Activated CD8-positive, alpha-beta memory T cell treated with anti-CD3 and anti-CD28 coated beads, Interleukin-2, amount 50 U/mL, for 4 hours (primary cell): ENCODE data around the gene RTEL1.

Experiments
- DNase-seq: peaks from one replicate; pipeline ENCODE4 v3.0.0-alpha.2; 2020

The RTEL1 gene

DNA sequence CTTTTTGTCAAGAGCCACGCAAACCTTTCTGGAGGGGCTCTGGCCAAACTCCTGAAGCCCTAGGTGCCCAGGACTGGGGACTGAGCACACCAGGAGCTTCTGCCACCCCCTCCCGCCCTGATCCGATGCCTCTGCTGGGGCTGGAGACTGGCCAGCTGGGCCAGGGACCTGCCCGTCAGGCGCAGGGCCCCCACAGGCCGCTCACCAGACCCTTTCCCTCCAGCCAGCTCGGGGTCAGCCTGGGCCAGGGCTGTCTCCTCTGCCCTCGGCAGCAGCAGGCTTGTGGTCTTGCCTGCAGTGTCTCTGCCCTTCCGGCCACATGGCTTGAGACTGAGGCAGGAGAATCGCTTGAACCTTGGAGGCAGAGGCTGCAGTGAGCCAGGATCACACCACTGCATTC, 14.6 kb downstream of the RTEL1 start:
- no peak for DNase-seq

DNA sequence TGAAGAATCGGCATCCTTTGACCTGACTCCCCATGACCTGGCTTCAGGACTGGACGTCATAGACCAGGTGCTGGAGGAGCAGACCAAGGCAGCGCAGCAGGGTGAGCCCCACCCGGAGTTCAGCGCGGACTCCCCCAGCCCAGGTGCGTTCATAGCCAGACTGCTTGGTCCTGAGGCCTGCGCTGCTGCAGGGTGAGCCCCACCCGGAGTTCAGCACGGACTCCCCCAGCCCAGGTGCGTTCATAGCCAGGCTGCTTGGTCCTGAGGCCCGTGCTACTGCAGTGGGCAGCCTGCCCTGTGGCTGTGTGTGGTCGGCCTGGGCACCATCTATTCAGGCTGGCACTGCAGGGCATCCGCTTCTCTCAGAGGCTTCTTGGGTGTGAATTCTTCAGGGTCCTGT, 15.8 kb downstream of the RTEL1 start:
- no peak for DNase-seq

DNA sequence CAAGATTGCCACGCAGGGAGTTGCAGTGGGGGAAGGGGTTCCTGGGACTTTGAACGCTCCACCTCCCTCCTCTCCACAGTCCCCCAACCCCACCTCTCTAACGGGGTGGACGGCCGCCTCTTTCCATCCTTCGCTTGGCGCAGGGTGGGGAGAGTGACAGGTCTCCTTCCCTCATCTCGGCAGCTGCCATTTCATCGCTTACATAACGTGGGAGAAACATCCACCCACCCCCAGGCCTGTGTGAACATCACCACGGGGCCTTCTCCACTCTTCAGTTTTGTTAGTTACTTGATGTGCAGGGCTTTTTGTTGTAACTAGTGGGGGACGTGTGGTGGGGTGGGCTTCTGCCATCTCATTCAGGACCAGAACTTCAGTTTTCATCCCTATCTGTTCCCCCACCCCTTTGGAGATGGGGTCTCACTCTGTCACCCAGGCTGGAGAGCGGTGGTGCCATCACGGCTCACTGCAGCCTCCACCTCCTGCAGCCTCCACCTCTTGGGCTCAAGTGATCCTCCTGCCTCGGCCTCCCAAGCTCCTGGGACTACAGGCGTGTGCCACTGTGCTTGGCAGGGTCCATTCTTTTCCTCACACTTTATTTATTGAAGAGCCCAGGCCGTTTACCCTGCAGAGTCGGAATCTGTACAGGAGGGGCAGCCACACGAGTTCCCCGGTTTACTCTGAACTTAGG, 17.7 kb downstream of the RTEL1 start:
- no peak for DNase-seq

DNA sequence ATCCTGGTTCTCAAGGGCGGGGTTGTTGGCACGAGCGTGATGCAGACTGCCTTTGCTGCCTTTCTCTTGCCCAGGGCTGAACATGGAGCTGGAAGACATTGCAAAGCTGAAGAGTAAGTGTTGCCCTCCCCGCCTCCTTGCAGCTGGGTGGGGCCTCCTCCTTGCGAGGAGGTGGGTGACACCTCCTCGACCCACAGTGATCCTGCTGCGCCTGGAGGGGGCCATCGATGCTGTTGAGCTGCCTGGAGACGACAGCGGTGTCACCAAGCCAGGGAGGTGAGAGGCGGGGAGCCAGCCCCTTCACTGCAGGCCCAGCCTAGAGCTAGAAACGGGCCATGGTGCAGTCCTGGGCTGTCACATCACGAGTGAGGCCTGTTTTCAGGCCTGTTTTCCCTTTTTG, 20.0 kb downstream of the RTEL1 start:
- no peak for DNase-seq

DNA sequence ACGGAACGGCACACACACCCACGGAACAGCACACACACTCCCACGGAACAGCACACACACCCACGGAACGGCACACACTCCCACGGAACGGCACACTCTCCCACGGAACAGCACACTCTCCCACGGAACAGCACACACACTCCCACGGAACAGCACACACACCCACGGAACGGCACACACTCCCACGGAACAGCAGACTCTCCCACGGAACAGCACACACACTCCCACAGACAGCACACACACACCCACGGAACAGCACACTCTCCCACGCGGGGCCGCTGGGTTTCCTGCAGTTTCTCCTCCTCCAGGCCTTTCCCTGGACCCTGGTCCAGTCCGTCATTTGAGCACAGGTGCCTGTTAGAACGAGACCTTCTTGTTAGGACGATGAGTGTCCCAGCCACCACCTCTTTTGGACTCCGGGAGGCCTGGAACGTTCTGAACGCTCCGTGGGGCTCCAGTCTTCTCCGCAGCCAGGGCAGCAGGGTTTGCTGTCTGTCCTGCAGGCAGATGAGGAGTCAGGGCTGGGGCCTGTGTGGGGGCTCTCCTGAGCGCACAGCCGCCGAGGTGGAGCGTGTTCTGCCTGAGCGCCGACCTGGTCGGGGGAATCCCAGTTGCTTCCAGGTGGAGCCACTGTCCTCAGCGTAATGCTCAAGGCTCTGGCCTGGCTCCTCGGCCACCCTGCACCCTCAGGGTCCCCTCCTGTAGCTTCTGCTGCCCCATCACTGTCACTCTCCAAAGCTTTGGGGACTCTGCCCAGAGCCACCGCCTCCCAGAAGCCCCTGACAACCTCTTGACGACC, 20.8 kb downstream of the RTEL1 start:
- DNase-seq: no peak

DNA sequence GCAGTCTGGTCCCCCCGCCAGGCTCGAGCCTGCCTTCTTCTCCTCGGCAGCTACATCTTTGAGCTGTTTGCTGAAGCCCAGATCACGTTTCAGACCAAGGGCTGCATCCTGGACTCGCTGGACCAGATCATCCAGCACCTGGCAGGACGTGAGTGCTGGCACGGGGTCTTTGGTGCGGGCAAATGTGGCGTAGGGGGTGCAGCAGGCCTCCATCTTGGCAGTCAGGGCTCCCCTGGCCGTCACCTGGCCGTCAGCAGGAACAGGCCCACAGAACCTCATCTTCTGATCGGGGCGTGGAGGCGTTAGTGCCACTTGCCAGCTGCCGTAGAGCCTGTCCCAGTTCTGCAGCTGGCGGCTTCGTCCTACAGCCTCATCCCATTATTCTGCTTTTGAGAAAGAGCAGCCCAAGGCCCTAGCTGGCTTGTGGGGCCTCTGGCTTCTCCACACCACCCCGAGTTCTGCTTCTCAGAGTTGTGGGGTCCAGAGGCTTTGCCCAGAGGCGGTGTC, 21.7 kb downstream of the RTEL1 start:
- no peak for DNase-seq

DNA sequence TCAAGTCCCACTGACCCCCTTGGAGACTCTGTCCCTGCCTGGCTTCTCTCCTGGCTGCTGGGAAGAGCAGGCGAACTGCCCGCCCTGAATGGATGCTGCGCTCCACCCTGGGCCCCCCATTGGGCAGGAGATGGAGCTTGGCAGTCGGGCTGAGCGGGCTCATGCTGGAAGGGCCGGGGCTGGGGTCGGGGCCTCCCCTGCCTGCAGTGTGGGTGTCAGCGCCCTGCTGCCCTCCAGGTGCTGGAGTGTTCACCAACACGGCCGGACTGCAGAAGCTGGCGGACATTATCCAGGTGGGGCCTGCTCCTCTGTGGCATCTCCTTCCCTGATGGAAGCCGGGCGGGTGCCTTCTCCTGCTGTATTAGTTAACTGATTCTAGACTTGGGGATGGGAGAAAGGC, 22.3 kb downstream of the RTEL1 start:
- no peak for DNase-seq

DNA sequence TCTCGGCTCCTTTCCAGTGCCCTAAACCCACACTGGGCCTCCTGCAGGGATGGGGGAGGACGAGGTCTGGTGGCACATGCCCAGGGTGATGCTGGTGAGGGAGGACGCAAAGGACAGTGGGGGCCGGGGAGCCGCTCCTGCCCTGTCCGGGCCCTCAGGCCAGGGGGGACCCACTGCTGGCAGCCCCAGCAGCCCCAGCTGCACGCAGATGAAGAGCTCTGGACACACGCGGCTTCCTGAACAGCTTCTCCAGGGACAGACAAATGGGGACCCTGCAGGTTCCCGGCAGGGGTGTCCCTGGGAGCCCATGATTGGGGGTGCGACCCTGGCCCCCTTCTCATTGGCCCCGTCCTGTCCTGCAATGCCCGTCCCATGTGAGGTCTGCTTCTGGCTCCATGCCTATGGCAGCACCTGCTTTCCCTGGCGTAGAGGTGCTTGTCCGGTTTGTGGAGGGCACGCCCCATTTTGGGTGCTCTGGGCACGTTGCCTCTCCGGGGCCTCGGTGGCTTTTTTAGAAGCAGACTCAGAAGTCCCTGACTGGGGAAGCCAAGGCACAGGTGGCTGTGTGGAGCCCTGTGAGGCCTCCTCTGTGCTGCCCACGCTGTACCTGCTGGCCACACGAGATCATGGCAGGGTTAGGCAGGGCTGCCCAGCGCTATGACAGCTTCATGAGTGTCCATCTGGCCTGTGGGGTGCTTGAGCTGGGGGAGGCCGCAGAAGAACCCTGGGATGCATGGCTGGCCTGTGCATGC, 22.9 kb downstream of the RTEL1 start:
- DNase-seq: no peak

DNA sequence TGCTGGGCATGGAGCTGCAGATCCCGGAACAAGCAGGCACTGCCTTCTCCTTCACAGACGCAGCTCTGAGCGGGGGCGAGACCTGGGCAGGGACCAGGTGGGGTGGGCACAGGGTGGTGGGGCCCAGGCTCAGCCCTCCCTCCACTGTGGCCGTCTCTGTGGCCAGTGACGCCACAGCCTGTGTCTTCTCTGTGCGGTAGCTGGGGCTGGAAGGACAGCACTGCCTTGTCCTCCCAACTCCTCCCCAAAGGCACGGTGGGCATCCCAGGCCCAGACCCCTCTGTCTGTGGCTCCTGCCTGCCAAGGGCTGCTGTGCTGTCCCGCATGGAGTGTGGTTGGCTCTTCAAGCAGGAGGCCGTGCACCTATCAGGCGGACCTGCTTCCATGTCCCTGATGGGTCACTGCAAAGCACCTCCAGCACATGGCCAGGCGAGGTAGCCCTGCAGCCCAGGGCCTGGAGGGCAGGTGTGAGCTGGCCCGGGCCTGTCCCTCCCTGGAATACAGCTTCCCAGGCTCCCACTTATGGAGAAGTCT, 23.6 kb downstream of the RTEL1 start:
- DNase-seq: no peak

DNA sequence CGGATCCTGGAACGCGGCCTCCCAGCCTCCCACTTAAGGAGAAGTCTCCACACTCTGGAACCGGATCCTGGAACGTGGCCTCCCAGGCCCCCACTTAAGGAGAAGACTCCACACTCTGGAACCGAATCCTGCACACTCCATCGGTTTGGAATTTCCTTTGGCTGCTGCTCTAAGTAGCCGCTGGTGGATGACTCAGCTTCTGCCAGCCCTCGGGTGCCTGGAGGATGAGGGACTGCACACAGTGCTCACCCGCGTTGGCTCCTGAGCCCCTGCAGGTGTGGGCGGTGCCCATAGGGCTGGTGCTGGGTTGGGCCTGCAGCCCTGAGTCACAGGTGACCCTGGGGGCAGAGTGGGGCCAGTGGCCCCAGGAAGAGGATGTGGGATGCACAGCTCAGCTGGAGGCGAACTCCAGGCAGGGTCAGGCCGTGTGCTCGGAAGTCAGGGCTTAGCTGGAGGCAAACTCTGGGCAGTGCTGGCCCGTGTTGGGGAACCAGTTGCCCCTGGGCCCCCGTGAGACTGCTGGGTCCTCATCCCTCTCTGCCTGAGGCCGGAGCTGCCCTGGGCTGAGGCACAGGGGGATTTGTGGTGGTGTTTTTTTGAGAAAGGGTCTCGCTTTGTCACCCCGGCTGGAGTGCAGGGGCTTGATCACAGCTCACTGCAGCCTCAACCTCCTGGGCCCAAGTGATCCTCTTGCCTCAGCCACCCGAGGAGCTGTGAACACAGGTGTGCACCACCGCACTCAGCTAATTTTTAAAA, 24.4 kb downstream of the RTEL1 start:
- no peak for DNase-seq

DNA sequence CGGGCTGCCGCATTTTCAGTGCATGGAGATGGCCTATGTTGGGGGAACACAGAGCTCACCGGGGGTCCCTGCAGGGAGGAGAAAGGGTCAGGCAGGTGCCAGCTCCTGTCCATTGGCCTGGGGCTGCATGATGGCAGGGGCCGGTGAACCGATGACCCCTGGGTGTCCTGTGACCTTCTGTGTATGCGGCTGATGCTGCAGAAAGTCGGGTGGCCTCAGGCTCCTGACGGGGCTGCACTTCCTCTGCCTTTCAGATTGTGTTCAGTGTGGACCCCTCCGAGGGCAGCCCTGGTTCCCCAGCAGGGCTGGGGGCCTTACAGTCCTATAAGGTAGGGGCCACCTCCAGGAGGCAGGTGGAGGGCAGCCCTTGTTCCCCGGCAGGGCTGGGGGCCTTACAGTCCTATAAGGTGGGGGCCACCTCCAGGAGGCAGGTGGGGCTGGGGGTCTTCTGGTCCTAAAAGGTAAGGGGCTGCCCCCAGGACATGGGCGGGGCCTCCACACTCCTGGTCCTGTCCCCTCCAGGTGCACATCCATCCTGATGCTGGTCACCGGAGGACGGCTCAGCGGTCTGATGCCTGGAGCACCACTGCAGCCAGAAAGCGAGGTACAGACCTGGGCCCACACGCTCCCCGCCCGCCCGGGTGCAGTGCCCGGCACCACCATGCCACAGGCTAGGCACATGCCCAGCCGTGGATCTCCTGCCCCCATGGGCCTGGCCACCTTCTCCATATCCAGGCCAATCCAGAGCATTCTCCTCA, 27.3 kb downstream of the RTEL1 start:
- no peak for DNase-seq

DNA sequence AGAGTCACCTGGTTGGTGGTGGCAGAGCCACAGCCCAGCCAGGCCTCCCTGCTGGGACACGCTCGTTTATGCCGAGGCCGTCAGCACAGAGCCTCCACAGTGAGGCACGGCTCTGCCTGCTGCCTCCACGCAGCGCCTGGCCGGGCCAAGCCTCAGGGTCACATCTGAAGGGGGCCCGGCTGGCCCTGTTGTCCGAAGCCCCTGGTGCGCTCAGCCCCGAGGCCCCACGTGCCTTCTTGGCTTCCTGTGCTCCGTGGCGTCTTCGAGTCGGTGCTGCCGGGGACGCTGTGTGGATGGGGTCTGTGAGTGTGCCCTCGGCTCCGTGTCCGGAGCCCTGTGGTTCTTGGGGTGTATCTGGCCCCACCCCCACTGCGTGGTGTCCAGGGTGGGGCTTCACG, 28.0 kb downstream of the RTEL1 start:
- no peak for DNase-seq

DNA sequence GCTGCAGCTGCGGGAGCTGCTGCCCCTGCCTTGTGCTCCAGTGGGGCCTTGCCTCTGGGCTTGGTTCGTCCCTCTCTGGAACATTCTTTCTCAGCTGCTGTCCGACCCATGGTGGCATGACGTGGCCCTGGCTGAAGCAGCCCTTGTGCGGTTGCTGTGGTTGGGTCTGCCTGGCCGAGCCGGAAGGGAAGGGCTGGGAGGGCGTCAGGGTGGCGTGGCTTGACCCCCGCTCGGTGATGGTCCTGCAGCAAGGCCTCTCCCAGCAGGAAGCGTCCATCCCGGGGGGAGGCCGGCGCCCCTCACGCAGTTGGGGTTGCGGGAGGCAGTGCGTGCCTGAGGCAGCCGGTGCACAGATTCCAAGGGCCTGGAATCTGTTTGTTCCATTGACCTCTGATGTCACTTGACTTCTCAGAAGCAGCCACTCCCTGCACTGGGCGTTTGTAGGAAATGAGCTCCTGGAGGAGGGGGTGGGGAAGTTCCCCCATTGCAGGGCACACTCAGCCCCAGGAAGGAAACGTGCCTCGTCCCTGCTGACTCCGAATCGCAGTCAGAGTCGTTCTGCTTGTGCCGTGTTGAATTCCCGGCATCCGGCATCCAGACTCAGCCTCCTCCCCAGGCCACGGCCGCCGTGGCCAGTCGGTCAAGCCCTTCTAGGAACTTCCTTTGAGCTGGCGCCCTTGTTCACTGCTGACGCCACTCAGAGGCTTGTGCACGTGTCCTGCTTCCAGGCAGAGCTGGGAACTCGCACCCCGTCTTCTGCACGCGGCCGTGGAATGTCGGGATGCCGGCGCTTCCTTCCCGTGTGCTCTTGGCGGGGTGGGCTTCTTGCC, 28.6 kb downstream of the RTEL1 start:
- DNase-seq: no peak

DNA sequence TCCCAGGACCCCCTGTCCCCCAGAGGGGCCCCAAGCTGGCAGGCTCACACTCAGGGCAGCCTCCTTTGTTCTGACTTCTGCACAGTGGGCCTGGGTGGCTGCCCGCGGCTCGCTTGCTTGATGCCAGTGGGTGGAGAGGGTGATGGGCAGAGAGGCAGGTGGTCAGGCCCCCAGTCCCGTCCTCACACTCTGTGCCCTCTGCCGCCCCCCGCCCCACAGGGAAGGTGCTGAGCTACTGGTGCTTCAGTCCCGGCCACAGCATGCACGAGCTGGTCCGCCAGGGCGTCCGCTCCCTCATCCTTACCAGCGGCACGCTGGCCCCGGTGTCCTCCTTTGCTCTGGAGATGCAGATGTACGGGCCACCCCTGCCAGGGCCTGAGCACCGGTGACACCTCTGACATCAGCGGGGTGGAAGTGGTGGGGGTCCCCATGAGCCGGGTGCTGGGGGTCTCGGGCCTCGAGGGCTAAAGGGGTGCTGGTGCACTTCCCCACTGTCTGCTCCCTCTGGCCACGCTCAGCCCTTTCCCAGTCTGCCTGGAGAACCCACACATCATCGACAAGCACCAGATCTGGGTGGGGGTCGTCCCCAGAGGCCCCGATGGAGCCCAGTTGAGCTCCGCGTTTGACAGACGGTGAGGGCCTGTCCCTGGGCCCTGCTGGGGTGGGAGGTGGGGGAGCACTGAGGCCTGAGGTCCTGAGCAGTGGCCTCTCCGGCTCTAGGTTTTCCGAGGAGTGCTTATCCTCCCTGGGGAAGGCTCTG, 29.5 kb downstream of the RTEL1 start:
- no peak for DNase-seq

DNA sequence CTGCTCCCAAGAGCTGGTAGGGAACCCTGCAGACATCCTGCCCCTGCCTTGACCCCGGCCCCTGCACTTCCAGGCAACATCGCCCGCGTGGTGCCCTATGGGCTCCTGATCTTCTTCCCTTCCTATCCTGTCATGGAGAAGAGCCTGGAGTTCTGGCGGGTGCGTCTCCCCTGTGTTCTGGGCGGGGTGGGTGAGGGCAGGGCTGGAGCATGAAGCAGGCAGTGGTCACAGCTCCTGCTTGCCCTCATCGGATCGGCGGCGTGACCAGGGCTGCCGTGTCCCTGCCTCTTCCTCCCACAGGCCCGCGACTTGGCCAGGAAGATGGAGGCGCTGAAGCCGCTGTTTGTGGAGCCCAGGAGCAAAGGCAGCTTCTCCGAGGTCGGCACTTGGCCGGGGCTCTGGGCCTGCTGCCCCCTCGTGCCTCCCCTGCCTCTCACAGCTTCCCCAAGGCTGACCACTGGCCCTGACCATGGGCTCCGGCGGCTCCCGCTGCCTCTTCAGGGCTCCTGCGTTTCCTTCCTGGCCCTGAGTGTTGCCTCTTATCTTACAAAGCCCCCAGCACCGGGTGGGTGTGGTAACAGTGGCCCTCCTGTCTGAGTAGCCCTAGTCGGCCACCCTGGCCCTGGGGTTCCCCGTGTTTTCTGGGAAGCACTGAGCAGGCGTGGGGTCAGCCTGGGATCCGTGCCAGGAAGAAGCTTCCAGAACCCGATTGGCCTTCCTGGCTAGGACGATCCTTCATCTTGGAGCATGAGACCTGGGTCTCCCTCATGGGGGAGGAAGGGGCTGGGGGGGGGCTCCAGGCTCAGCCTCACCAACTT, 30.3 kb downstream of the RTEL1 start:
- no peak for DNase-seq

DNA sequence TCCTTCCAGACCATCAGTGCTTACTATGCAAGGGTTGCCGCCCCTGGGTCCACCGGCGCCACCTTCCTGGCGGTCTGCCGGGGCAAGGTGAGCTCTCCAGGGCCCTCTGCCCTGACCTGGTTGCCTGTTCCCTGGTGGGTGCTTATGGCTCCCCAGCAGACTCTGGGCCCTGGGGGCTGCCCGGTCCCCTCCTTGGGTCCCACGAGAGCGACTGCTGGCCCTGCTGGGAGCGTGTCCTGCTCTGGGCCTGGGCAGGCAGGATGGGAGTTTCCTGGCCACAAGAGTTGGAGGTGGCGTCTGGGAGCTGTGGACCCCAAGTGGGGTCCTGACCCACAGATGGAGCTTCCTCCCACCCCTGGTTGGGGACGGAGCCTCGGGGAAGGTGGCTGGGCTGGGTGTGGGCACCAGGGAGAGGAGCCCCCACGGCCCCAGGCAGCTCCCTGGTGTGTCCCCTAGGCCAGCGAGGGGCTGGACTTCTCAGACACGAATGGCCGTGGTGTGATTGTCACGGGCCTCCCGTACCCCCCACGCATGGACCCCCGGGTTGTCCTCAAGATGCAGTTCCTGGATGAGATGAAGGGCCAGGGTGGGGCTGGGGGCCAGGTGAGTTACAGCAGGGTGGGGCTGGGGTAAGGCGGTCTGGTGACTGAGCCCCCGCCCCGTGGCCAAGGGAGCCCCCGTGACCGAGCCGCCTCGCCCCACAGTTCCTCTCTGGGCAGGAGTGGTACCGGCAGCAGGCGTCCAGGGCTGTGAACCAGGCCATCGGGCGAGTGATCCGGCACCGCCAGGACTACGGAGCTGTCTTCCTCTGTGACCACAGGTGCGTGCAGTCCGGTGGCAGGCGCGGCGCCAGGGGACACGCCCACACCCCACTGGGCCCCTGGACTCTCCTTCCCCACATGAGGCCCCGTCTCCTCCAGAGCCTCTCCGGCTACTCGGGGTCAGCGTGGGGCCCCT, 31.2 kb downstream of the RTEL1 start:
- DNase-seq: no peak

DNA sequence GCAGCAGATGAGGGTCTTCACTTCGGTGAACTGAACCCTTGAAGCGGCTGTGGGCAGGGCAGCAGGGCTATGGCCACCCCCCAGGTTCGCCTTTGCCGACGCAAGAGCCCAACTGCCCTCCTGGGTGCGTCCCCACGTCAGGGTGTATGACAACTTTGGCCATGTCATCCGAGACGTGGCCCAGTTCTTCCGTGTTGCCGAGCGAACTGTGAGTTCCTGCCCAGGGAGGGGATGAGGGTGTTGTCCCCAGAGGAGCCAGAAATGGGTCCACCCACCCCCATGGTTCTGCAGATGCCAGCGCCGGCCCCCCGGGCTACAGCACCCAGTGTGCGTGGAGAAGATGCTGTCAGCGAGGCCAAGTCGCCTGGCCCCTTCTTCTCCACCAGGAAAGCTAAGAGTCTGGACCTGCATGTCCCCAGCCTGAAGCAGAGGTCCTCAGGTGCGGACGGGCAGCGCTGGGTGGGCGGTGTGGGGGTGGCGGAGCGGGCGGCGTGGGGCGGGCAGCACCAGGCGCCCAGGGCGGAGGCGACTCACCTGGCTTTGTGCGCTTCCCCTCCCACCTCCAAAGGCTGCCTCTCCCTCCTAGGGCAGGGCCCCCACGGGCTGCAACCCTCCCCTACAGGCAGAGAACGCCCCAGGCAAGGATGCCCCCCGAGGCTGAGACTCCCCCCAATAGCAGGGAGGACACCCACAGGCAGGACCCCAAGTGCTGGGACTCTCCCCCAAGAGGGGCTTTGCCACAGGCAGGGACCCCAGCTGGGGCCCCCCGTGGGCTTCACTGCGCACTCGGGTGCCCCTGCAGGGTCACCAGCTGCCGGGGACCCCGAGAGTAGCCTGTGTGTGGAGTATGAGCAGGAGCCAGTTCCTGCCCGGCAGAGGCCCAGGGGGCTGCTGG, 32.1 kb downstream of the RTEL1 start:
- no peak for DNase-seq
